ENCODE results near the gene LPA. TPM values are rescaled to one million over a fixed set of nuclear protein-coding genes. Genes with fewer than 3 reads are reported as not detected.
"Not testable (repeated sequence)": the region's sequence is repeated elsewhere in the genome, so short reads cannot be mapped to it uniquely, and the experiment has no call there.

Gene LPA
- total RNA-seq, 3 donors from 2014 or later: 0.33 TPM; not detected in 2

GRCh38 chr6:160692369-160692959 is 28.4 kb upstream of the LPA start:
- intact Hi-C loops (cut with DNase I; ENCODE audit: low total_unique reads): no loop called here
- Histone ChIP-seq H3K4me3 (no peak overlapping the region), H3K27ac (no peak overlapping the region), H3K4me1 (no peaks in the 10 kb centered on the region), H3K36me3 (no peaks in the 10 kb centered on the region), H3K27me3 (no peaks in the 10 kb centered on the region), H3K9me3 (no peaks in the 10 kb centered on the region)
- no peak for TF ChIP-seq POLR2AphosphoS5 (IDR thresholded peaks at IDR 0.05)
- TF ChIP-seq POLR2A (IDR thresholded peaks at IDR 0.05): no peak
- no peak for TF ChIP-seq CTCF (IDR thresholded peaks at IDR 0.05)
- DNase-seq (ENCODE audit: low spot score in 2 of 2): no peak

DNA sequence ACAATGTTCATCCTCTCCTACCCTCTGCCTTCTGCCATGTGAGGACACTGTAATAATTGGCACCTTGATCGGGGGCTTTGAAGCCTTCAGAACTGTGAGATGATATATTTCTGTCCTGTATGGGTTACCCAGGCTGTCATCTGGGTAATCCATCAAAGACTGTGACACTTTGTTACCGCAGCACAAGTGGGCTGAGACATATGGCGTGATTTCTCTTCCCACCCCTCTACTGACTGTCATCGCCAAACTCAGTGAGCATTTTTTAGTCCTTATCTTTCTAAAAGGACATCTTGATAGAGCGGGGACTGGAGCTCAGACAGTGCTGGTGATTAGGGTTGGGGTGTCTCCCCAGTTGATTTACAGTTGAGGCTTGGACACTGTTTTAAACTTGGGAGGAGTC is 27.5 kb upstream of the LPA start:
- DNase-seq (ENCODE audit: low spot score in 2 of 2): no peak
- Histone ChIP-seq H3K4me3 (no peak overlapping the region), H3K27me3 (no peaks in the 10 kb centered on the region), H3K27ac (no peak overlapping the region), H3K4me1 (no peaks in the 10 kb centered on the region), H3K9me3 (no peaks in the 10 kb centered on the region), H3K36me3 (no peaks in the 10 kb centered on the region)
- TF ChIP-seq POLR2AphosphoS5 (IDR thresholded peaks at IDR 0.05) (no peak), CTCF (IDR thresholded peaks at IDR 0.05) (no peak), POLR2A (IDR thresholded peaks at IDR 0.05) (no peak)
- intact Hi-C loops (cut with DNase I; ENCODE audit: low total_unique reads): no loop called here

- H3K4me3 ChIP-seq: no peak overlapping the region
- H3K4me1 ChIP-seq: no peaks in the 10 kb centered on the region
- H3K9me3 ChIP-seq: no peaks in the 10 kb centered on the region
- intact Hi-C loops (cut with DNase I; ENCODE audit: low total_unique reads): no loop called here
- TF ChIP-seq POLR2AphosphoS5 (IDR thresholded peaks at IDR 0.05) (no peak), POLR2A (IDR thresholded peaks at IDR 0.05) (no peak), CTCF (IDR thresholded peaks at IDR 0.05) (no peak)
- H3K27ac ChIP-seq: no peak overlapping the region
- no peaks in the 10 kb centered on the region for H3K36me3 ChIP-seq
- H3K27me3 ChIP-seq: no peaks in the 10 kb centered on the region
- DNase-seq (ENCODE audit: low spot score in 2 of 2): no peak
Measured at GRCh38 chr6:160690458-160690857, 26.4 kb upstream of the LPA start.

DNA sequence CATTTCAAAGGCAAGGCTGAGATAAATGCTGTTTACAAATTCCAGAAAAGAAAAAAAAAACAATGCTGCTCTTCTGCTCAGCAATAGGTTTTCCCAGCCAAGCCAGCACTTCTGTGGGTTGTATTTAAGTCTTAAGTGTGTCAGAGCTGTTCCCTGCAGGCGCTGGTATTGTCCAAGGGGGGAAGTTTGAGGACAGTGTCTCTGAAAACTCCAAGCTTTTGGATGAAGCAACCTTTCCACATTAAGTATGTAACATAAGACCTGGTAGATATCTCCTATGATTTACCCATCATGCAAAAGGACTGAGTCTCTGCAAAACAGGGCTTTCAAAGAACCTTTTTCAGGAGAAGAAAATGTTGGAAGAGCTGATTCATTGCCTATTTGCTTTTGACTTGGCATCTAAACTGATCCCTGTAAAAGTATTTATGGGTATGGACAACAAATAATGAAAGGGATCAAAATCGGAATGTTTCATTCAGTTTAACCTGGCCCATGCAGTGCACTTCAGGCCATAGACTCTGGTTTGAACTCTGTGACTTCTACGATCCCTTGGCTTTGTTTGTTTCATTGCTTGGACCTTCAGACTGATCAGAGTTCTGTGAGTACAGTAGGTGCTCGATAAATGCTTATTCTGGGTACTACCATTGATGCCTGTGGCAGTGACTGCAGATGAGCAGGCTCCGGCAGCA is 21.8 kb upstream of the LPA start:
- Histone ChIP-seq H3K27me3 (no peaks in the 10 kb centered on the region), H3K4me1 (no peaks in the 10 kb centered on the region), H3K36me3 (no peaks in the 10 kb centered on the region), H3K4me3 (no peak overlapping the region), H3K9me3 (no peaks in the 10 kb centered on the region), H3K27ac (no peak overlapping the region)
- DNase-seq (ENCODE audit: low spot score in 2 of 2): no peak
- TF ChIP-seq CTCF (IDR thresholded peaks at IDR 0.05): no peak
- no peak for TF ChIP-seq POLR2AphosphoS5 (IDR thresholded peaks at IDR 0.05)
- no peak for TF ChIP-seq POLR2A (IDR thresholded peaks at IDR 0.05)
- intact Hi-C loops (cut with DNase I; ENCODE audit: low total_unique reads): no loop called here

DNA sequence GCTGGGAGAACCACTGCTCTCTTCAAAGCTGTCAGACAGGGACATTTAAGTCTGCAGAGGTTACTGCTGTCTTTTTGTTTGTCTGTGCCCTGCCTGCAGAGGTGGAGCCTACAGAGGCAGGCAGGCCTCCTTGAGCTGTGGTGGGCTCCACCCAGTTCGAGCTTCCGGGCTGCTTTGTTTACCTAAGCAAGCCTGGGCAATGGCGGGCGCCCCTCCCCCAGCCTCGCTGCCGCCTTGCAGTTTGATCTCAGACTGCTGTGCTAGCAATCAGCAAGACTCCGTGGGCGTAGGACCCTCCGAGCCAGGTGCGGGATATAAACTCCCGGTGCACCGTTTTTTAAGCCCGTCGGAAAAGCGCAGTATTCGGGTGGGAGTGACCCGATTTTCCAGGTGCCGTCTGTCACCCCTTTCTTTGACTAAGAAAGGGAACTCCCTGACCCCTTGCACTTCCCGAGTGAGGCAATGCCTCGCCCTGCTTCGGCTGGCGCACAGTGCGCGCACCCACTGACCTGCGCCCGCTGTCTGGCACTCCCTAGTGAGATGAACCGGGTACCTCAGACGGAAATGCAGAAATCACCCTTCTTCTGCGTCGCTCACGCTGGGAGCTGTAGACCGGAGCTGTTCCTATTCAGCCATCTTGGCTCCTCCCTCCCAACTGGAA is 21.2 kb upstream of the LPA start:
- H3K9me3 ChIP-seq; H3K36me3 ChIP-seq; H3K27ac ChIP-seq; H3K4me1 ChIP-seq; H3K4me3 ChIP-seq; DNase-seq (ENCODE audit: low spot score in 2 of 2); intact Hi-C loops (cut with DNase I; ENCODE audit: low total_unique reads); H3K27me3 ChIP-seq: not testable (repeated sequence)
